HG03354 (cell line): ENCODE data around the gene NKAIN1.
"Not testable (repeated sequence)": the region's sequence is repeated elsewhere in the genome, so short reads cannot be mapped to it uniquely, and the experiment has no call there.

Source experiments
- ATAC-seq: cut with Tn5 transposase; IDR thresholded peaks from one replicate; pipeline ENCODE4 v1.9.1; 2021; ENCODE audit warnings: mild to moderate bottlenecking; ENCODE audit not compliant: unreplicated experiment, poor library complexity, severe bottlenecking

Gene NKAIN1

DNA sequence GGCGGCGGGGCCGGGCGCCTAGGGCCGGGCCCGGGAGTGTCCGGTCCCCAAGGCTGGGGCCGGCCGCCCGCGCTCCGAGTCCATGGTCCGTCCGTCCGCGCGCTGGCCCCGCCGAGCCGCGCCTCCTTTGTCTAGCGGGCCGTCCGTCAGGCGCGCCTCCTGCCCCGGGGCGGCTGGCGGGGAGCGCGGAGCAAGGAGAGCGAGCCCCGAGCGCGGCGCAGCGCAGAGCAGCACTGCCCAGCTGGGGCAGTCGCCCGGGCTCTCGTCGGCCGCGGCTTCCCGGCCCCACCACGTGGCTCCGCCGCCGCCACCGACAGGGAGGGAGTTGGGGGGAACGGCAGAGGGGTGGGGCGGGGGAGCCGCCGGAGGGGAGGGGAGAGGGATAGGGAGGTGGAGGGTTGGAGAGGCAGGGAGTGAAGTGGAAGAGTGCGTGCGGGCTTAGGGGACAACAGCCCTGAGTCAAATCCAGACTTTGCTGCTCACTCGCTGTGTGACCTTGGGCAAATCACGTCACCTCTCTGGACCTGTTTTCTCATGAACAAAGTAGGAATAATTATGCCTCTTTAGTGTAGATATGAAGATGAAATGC is at the start of gene NKAIN1:
TSS of gene NKAIN1 (minus strand) at position 235 of the 589 bp plus-strand sequence. CDS start 340 bp downstream, outside the sequence.
- no peak for ATAC-seq

DNA sequence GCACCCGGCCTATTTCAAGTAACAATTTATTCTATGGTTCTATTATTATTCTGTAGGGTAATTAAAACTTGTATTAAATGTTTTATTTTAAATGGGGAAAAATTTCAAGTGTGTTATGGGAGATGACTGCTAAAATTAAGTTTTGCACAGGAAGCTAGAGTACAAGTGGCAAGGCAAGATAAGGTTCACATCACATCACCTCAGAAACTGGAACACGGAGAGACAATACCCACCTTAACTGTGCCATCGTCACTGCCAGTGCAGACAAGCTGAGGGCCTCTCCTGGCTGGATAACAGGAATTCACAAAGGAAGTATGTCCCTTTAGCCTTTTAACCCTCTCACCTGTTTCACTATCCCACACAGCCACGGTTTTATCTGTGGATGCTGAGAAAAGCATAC is 49.3 kb upstream of the NKAIN1 start:
- ATAC-seq = no peak

DNA sequence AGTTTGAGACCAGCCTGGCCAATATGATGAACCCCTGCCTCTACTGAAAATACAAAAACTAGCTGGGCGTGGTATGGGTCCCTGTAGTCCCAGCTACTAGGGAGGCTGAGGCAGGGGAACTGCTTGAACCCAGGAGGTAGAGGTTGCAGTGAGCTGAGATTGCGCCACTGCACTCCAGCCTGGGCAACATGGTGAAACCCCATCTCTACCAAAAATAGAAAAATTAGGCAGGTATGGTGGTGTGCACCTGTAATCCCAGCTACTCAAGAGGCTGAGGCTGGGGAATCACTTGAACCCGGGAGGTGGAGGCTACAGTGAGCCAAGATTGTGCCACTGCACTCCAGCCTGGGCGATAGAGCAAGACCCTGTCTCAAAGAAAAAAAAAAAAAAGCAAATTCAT is 48.1 kb upstream of the NKAIN1 start:
- not testable (repeated sequence) for ATAC-seq

GRCh38 chr1:31282426-31282825 is 42.7 kb upstream of the NKAIN1 start:
- not testable (repeated sequence) for ATAC-seq

DNA sequence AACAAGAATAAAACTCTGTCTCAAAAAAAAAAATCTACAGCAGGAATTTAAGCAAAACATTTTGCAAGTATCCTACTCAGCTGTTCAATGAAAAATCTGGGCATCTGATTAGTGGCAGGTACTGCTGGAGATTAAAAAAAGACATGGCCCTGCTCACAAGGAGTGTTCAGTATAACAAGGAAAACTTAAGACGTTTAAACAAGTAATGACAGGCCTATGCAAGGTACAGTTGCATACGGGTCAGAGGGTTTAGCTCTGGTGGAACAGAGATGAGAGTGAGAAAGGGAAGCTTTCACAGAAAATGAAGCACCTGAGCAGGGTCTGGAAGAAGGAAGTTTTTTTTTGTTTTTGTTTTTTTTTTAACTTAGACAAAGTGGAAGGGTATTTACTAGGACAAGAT is 33.9 kb upstream of the NKAIN1 start:
- no peak for ATAC-seq

GRCh38 chr1:31272369-31272768 is 32.7 kb upstream of the NKAIN1 start:
- no peak for ATAC-seq

DNA sequence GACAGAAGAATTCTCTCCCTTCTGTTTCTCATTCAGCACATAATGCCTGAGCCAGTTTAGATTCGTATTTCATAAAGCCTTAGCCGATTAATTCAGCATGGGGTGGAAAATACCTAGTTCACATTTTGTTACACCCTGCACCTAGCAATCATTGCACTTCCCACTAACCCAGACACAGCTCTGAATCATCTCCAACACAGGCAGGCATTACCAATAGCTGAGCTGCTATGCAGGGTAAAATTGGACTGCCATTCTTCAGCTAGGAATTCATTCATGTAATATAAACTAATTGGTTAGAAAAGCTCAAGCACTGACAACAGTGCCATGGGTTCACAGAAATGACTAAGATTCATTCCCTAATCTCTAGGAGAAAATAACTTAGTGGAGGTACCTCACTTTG is 26.9 kb upstream of the NKAIN1 start:
- no peak for ATAC-seq

- no peak for ATAC-seq
These were observed 25.2 kb upstream of the NKAIN1 start for GRCh38 chr1:31264790-31265386.

DNA sequence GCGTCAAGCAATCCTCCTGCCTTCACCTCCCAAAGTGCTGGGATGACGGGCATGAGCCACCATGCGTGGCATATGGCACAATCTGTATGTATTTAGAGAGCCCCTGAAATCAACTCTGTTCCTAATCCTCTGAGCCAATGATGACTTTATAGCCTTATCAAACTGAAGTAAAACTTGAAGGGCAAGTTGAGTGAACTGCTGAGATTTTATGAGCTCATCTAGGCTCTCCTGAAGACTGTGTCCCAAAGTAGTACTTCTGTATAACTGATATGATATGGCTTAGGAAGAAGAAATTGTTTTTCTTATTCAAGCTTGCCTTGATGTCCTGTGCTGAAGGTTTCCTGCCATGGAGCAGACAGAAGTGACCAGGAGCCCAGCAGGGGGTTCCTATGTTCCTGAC is 23.7 kb upstream of the NKAIN1 start:
- ATAC-seq = no peak

- ATAC-seq = not testable (repeated sequence)
These were observed 22.7 kb upstream of the NKAIN1 start for GRCh38 chr1:31262393-31262792.

DNA sequence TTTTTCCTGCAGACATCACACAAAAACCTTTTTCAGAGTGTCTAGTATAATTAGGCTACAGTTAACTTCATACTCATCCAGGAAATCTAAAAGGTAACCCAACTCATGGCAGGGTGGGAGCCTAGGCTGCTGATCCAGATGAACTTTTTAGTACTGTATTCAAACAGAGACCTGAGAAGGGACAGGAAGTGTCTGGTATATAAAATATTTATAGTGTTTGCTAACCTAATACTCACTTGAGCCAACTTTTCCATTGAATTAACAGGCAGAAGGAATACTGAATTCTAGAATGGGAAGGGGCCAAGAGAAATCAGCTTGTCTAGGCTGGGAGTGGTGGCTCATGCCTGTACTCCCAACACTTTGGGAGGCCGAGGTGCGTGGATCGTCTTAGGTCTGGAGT is 22.2 kb upstream of the NKAIN1 start:
- no peak for ATAC-seq

GRCh38 chr1:31259746-31260145 is 20.1 kb upstream of the NKAIN1 start:
- no peak for ATAC-seq

DNA sequence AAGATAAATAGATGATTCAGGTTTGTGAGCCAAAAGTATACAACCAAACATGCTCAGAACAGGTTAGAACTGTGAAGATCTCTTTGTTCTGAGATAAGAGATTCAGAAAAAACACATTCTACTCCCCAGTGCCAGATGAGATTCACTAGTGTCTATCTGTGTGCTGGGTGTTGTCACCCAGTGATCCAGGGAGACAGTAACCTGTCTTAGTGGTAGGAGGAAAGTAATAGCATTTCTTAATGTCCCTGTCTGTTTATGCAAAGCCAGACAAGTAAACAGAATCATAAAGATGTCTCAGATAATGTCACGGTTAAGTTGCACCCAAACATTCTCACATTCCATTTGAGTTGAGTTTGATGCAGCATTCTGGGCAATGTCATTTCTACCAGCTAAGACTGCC is 18.9 kb upstream of the NKAIN1 start:
- no peak for ATAC-seq

- ATAC-seq = no peak
These were observed 17.5 kb upstream of the NKAIN1 start for GRCh38 chr1:31257213-31257612.

- ATAC-seq = no peak
These were observed 10.2 kb upstream of the NKAIN1 start for GRCh38 chr1:31249854-31250253.

GRCh38 chr1:31248276-31248675 is 8.6 kb upstream of the NKAIN1 start:
- no peak for ATAC-seq

DNA sequence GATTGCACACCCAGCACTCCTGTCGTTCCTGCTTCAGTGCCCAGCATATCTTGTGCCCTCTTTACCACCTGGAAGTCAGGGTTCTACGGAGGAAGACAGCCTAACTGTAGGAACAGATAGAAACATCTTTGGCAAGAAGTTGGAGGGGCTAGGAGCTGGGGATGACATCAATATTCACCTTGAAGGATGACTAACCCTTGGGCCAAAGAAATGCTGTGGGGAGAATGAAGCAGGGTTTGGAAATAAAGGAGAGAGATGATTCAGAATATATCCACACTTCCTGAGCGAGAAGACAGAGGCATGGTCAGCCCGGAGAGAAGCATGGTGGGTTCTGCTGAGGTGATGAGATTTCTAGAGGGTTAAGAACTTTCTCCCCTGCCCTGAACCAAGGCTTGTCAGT is 4.6 kb upstream of the NKAIN1 start:
- ATAC-seq = no peak

GRCh38 chr1:31243501-31244286 is 4.0 kb upstream of the NKAIN1 start:
- no peak for ATAC-seq

DNA sequence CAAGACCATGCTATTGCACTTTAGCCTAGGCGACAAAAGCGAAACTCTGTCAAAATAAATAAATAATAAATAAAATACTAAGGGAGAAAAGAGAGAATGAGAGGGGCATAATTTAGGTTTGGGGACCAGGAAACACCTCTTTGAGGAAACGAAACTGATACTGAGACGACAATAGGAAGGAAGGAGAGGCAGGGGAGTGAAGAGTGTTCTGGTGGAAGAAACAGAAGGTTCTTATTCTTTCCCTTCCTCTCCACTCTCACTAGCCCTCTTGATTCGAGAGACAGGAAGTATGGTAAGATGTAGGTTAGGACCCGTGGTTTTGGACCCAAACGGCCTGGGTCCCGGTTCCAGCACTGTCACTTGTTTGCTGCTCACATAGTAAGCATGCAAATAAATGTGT is 1.6 kb upstream of the NKAIN1 start:
- no peak for ATAC-seq

GRCh38 chr1:31238986-31239613 is 587 bp downstream of the NKAIN1 start:
- ATAC-seq = no peak

DNA sequence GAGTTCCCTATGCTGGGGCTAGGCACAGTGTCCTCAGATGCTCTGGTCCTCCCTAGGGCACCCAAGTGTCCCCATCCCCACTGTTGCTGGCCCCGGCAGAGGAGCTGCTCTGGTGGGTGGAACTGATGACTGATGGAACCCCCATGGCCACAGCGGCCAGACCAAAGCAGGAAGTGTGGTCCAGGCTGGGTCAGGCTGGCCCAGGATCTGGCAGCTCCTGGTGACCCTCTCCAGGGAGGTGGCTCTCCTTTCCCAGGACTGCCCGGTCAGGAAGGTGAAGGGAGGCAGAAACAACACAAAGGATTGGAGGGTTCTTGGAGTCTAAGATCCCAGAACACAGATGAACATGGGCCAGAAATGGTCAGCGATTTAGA is 1.1 kb downstream of the NKAIN1 start:
- no peak for ATAC-seq
